Activated CD8-positive, alpha-beta T cell treated with anti-CD3 and anti-CD28 coated beads for 36 hours (primary cell): Measurements from ENCODE around the gene CACNB2. TPM values are rescaled to one million over a fixed set of nuclear protein-coding genes. Genes with fewer than 3 reads are reported as not detected.

Experiments
- ATAC-seq: fragments of 200-7000 bp; cut with Tn5 transposase; one replicate; pipeline ENCODE4 v1.10.0; 2021; ENCODE audit warnings: mild to moderate bottlenecking, moderate library complexity
- CTCF ChIA-PET: fragments of 350-600 bp; sonication (Branson Sonifier 250); formaldehyde crosslinking; loops from one replicate; lab custom pipeline; 2021; ENCODE audit warnings: antibody characterized with exemption; lab: Charles Lee
- POLR2A ChIA-PET: fragments of 350-600 bp; sonication (Branson Sonifier 250); formaldehyde crosslinking; loops from one replicate; lab custom pipeline; 2021; ENCODE audit warnings: antibody characterized with exemption; lab: Charles Lee
- DNase-seq: peaks from one replicate; pipeline ENCODE4 v3.0.0-alpha.2; 2020
- H3K27ac Mint-ChIP-seq: one replicate; pipeline ENCODE4 v1.8.0; 2021; ENCODE audit warnings: mild to moderate bottlenecking, mixed read lengths
- H3K27me3 Mint-ChIP-seq: one replicate; pipeline ENCODE4 v1.8.0; 2021; ENCODE audit warnings: mixed read lengths
- H3K36me3 Mint-ChIP-seq: one replicate; pipeline ENCODE4 v1.8.0; 2021; ENCODE audit warnings: low read depth, mixed read lengths
- H3K4me1 Mint-ChIP-seq: one replicate; pipeline ENCODE4 v1.8.0; 2021; ENCODE audit warnings: low read depth, mixed read lengths
- H3K4me3 Mint-ChIP-seq: one replicate; pipeline ENCODE4 v1.8.0; 2021; ENCODE audit warnings: mild to moderate bottlenecking, moderate library complexity, mixed read lengths
- H3K9me3 Mint-ChIP-seq: one replicate; pipeline ENCODE4 v1.8.0; 2021; ENCODE audit warnings: mixed read lengths
- CTCF ChIP-seq: fragments of 200-600 bp; IDR thresholded peaks from one replicate; pipeline ENCODE4 v1.8.0; 2022; ENCODE audit warnings: antibody characterized with exemption, mild to moderate bottlenecking
- intact Hi-C: fragments of 100-400 bp; cut with micrococcal nuclease; formaldehyde crosslinking; loops from one replicate; pipeline ENCODE4 v1.10.0; 2022
- total RNA-seq, 2 experiments: library from RNA; stranded (reverse); gene quantifications; one replicate each; pipeline ENCODE4 v1.2.3, GENCODE V29; 2021

Gene CACNB2
- total RNA-seq, 2 experiments from 2014 or later = not detected

- TF ChIP-seq CTCF = no peak
- Mint-ChIP-seq H3K4me1 (no peaks in the 10 kb centered on the region), H3K9me3 (no peaks in the 10 kb centered on the region), H3K4me3 (no peak overlapping the region), H3K36me3 (peaks cover 18% of the 10 kb centered on the region), H3K27ac (no peak overlapping the region), H3K27me3 (no peaks in the 10 kb centered on the region)
- ATAC-seq (no peak), DNase-seq (no peak)
- intact Hi-C loops = no loop called here
- ChIA-PET POLR2A (no interaction called here), CTCF (no interaction called here)
These were observed 430.9 kb downstream of the CACNB2 start for GRCh38 chr10:18571076-18571475.

- H3K27me3 Mint-ChIP-seq = no peaks in the 10 kb centered on the region
- no peaks in the 10 kb centered on the region for H3K4me1 Mint-ChIP-seq
- no peak for ATAC-seq
- DNase-seq = no peak
- H3K4me3 Mint-ChIP-seq = no peak overlapping the region
- H3K36me3 Mint-ChIP-seq = peaks cover 24% of the 10 kb centered on the region
- intact Hi-C loops = no loop called here
- no peak overlapping the region for H3K27ac Mint-ChIP-seq
- ChIA-PET CTCF (no interaction called here), POLR2A (no interaction called here)
- no peaks in the 10 kb centered on the region for H3K9me3 Mint-ChIP-seq
- no peak for TF ChIP-seq CTCF
These were observed 431.6 kb downstream of the CACNB2 start for GRCh38 chr10:18571780-18572179.

GRCh38 chr10:18572959-18573561 lies 432.8 kb downstream of the CACNB2 start:
- ChIA-PET POLR2A (no interaction called here), CTCF (no interaction called here)
- Mint-ChIP-seq H3K27me3 (no peaks in the 10 kb centered on the region), H3K4me1 (no peaks in the 10 kb centered on the region), H3K36me3 (peaks cover 36% of the 10 kb centered on the region), H3K27ac (no peak overlapping the region), H3K4me3 (no peak overlapping the region), H3K9me3 (peaks cover 6% of the 10 kb centered on the region)
- ATAC-seq (no peak), DNase-seq (no peak)
- intact Hi-C loops = no loop called here
- peak; percentile 2 for TF ChIP-seq CTCF

- Mint-ChIP-seq H3K9me3 (peaks cover 7% of the 10 kb centered on the region), H3K27ac (no peak overlapping the region), H3K4me1 (no peaks in the 10 kb centered on the region), H3K27me3 (no peaks in the 10 kb centered on the region), H3K4me3 (no peak overlapping the region), H3K36me3 (peaks cover 67% of the 10 kb centered on the region)
- CTCF ChIA-PET = no interaction called here
- intact Hi-C loops = no loop called here
- TF ChIP-seq CTCF = no peak
- POLR2A ChIA-PET = no interaction called here
- DNase-seq = no peak
- ATAC-seq = no peak
These were observed 436.4 kb downstream of the CACNB2 start for GRCh38 chr10:18576586-18576985.

GRCh38 chr10:18577823-18578685 lies 437.8 kb downstream of the CACNB2 start:
- DNase-seq (no peak), ATAC-seq (no peak)
- Mint-ChIP-seq H3K27me3 (no peaks in the 10 kb centered on the region), H3K4me1 (peaks cover 7% of the 10 kb centered on the region), H3K27ac (no peak overlapping the region), H3K4me3 (no peak overlapping the region), H3K9me3 (peaks cover 7% of the 10 kb centered on the region), H3K36me3 (peaks cover 82% of the 10 kb centered on the region)
- POLR2A ChIA-PET = no interaction called here
- no peak for TF ChIP-seq CTCF
- intact Hi-C loops = no loop called here
- CTCF ChIA-PET = no interaction called here
